Measurements from ENCODE around the gene FBXO21. TPM values are rescaled to one million over a fixed set of nuclear protein-coding genes. Genes with fewer than 3 reads are reported as not detected.
"Not testable (repeated sequence)": the region's sequence is repeated elsewhere in the genome, so short reads cannot be mapped to it uniquely, and the experiment has no call there.

The FBXO21 gene
- total RNA-seq, 1 experiment from 2014 or later = 230 TPM

- H3K9me2 ChIP-seq (replicated peaks; ENCODE audit: low read length) = no peaks in the 10 kb centered on the region
- no peaks in the 10 kb centered on the region for H4K20me1 ChIP-seq (ENCODE audit: low read length)
- 0 out of 2 replicates have a peak, but pooled peaks cover 9% of the 10 kb centered on the region for H3K27me3 ChIP-seq (ENCODE audit: low read length)
- H3K27ac ChIP-seq (ENCODE audit: low read length) = no peak overlapping the region
- POLR2A ChIA-PET (ENCODE audit: unreplicated experiment) = no interaction called here
- DNase-seq (no peak), ATAC-seq (no peak)
- BruUV-seq (replicated peaks) = no TSS peak
- H3K9me3 ChIP-seq (ENCODE audit: low read length) = no peaks in the 10 kb centered on the region
- H3K4me3 ChIP-seq (ENCODE audit: low read length) = no peak overlapping the region
- no peaks in the 10 kb centered on the region for H3K36me3 ChIP-seq (ENCODE audit: low read depth, low read length)
- H3K4me1 ChIP-seq (ENCODE audit: insufficient read depth, low read length) = peaks cover 12% of the 10 kb centered on the region
- H3F3A ChIP-seq (ENCODE audit: low read length, unreplicated experiment) = no peaks in the 10 kb centered on the region
- intact Hi-C loops (cut with micrococcal nuclease) = no loop called here
- TF ChIP-seq EZH2 (IDR thresholded peaks at IDR 0.05; ENCODE audit: low read length, unreplicated experiment) (no peak), CTCF (conservative IDR thresholded peaks at IDR 0.05; ENCODE audit: low read depth, low read length) (no peak), EZH2phosphoT487 (IDR thresholded peaks at IDR 0.05; ENCODE audit: borderline replicate concordance, low read length) (no peak)
- no peaks in the 10 kb centered on the region for H3K79me2 ChIP-seq (ENCODE audit: low read length)
- H3K9ac ChIP-seq (ENCODE audit: low read length) = no peak overlapping the region
- no peak overlapping the region for H3K4me2 ChIP-seq (ENCODE audit: low read length)
- H2AFZ ChIP-seq (ENCODE audit: low read length) = no peak overlapping the region
- CTCF ChIA-PET = no interaction called here
These were observed 80.2 kb downstream of the FBXO21 start for GRCh38 chr12:117109943-117110635.

DNA sequence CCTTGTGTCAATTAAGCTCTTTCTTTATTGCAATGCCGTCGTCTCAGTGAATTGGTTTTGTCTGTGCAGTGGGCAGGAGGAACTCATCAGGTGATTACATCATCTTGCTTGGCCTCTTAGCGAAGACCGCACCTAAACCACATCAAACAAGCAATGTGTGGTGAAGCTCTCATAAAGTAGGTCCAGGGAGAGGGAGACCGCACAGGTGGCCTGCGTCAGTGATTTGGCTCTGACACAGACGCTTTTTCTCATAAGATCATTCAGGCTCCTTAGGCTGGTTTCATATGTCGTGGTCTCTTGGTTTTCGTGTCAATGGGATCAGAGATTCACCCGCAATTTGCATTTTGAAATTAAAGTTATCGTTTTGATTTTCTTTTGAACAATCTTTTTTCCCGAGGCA lies 84.4 kb downstream of the FBXO21 start:
- Histone ChIP-seq H3K9me2 (replicated peaks; ENCODE audit: low read length) (no peaks in the 10 kb centered on the region), H3K79me2 (ENCODE audit: low read length) (no peaks in the 10 kb centered on the region), H3K4me1 (ENCODE audit: insufficient read depth, low read length) (peaks cover 12% of the 10 kb centered on the region), H3K9me3 (ENCODE audit: low read length) (no peaks in the 10 kb centered on the region), H3F3A (ENCODE audit: low read length, unreplicated experiment) (no peaks in the 10 kb centered on the region), H3K36me3 (ENCODE audit: low read depth, low read length) (no peaks in the 10 kb centered on the region), H3K27ac (ENCODE audit: low read length) (no peak overlapping the region), H3K4me3 (ENCODE audit: low read length) (no peak overlapping the region), H3K4me2 (ENCODE audit: low read length) (peak overlapping the region; percentile 12), H2AFZ (ENCODE audit: low read length) (no peak overlapping the region), H4K20me1 (ENCODE audit: low read length) (no peaks in the 10 kb centered on the region), H3K9ac (ENCODE audit: low read length) (no peak overlapping the region), H3K27me3 (ENCODE audit: low read length) (peaks cover 15% of the 10 kb centered on the region; the same call in 1 of the 2 replicates)
- TF ChIP-seq EZH2phosphoT487 (IDR thresholded peaks at IDR 0.05; ENCODE audit: borderline replicate concordance, low read length) = no peak
- TF ChIP-seq CTCF (conservative IDR thresholded peaks at IDR 0.05; ENCODE audit: low read depth, low read length) = no peak
- TF ChIP-seq EZH2 (IDR thresholded peaks at IDR 0.05; ENCODE audit: low read length, unreplicated experiment) = no peak
- DNase-seq (peak; percentile 87), ATAC-seq (peak; percentile 63)
- no TSS peak for BruUV-seq (replicated peaks)
- CTCF ChIA-PET = no interaction called here
- POLR2A ChIA-PET (ENCODE audit: unreplicated experiment) = no interaction called here
- intact Hi-C loops (cut with micrococcal nuclease) = no loop called here

DNA sequence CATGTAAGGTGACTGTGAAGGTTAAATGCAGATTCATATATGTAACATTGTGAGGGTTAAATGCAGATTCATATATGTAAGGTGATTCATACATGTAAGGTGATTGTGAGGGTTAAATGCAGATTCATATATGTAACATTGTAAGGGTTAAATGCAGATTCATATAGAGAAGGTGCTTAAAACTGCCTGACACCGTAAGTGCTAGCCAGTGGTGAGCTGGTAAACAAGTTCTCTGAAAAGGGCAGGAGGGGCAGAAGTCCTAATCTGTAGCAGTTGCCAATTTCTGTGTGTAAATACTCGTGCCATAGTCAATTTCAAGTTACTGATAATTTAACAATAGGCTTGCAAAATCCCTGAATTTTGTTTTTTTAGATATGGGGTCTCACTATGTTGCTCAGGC lies 86.3 kb downstream of the FBXO21 start:
- H3K36me3 ChIP-seq (ENCODE audit: low read depth, low read length); CTCF ChIA-PET; H3K27ac ChIP-seq (ENCODE audit: low read length); intact Hi-C loops (cut with micrococcal nuclease); H2AFZ ChIP-seq (ENCODE audit: low read length); BruUV-seq (replicated peaks); H3K4me3 ChIP-seq (ENCODE audit: low read length); H3K9me3 ChIP-seq (ENCODE audit: low read length); H3F3A ChIP-seq (ENCODE audit: low read length, unreplicated experiment); POLR2A ChIA-PET (ENCODE audit: unreplicated experiment); ATAC-seq; H3K9ac ChIP-seq (ENCODE audit: low read length); DNase-seq; H3K9me2 ChIP-seq (replicated peaks; ENCODE audit: low read length); H3K79me2 ChIP-seq (ENCODE audit: low read length); H3K4me2 ChIP-seq (ENCODE audit: low read length); H4K20me1 ChIP-seq (ENCODE audit: low read length): not testable (repeated sequence)
- Histone ChIP-seq H3K27me3 (ENCODE audit: low read length) (peaks cover 33% of the 10 kb centered on the region), H3K4me1 (ENCODE audit: insufficient read depth, low read length) (peaks cover 12% of the 10 kb centered on the region)
